Gastrocnemius medialis (tissue), 4 donors: ENCODE data around the gene PPDPF.

ENCODE experiments used
- CTCF ChIP-seq, 5 experiments: fragments of 450-650 bp in 3 of 5; fragments of 200-600 bp in 2 of 5; sonication (generic) in 2 of 5; IDR thresholded peaks in 4 of 5; conservative IDR thresholded peaks in 1 of 5; 1 replicate in 4 of 5; 2 replicates in 1 of 5; pipeline ENCODE4 v1.5.1; 2016 to 2019; ENCODE audit warnings: antibody characterized with exemption in 5 of 5, mild to moderate bottlenecking in 3 of 5, moderate library complexity in 3 of 5
- POLR2A ChIP-seq, 2 donors: fragments of 450-650 bp; IDR thresholded peaks; one replicate each; pipeline ENCODE4 v1.6.1; 2017; ENCODE audit warnings: antibody characterized with exemption in 2 of 2, mild to moderate bottlenecking in 2 of 2, moderate library complexity in 2 of 2

DNA sequence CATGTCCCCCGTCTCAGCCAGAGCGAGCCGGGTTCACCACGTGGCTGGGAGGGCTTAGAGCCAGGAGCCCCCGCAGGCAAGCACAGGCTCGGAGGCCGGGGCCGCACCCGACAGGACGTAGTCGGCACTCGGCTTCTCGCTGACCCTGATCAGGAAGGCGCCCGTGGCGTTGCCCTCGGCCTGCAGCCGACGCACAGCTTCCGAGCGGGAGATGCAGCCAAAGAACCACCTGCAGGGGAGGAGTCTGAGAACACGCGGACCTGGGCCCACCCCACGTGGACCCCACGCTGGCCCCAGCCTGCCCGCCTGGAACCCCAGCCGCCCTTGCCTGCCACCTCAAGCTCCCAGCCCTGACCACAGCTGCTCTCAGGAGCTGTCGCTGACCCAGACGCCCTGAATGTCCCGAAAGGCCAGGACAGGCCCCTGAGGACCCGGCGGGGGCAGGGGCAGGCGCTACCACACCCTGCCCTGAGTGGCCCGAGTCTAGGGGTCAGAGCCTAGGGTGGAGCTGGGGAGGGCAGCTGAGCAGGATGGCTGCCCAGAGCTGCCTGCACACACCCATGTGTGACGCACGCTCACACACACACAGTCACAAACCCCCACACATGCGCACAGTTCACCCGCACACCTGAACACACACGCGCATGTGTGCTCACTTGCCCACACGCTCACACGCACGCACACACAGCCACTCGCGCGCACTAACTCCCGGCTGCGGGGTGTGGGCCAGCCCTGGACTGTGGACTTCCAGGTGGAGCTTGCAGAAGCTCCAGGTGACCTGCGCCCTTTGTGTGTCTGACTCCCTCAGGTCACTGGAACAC, 14.5 kb downstream of the PPDPF start:
- TF ChIP-seq CTCF (IDR thresholded peaks at IDR 0.05 in 4 of 5, conservative IDR thresholded peaks at IDR 0.05 in 1 of 5) (no peak), POLR2A (IDR thresholded peaks at IDR 0.05) (no peak)
